Activated CD8-positive, alpha-beta memory T cell treated with anti-CD3 and anti-CD28 coated beads, Interleukin-2, amount 50 U/mL, for 4 hours (primary cell): ENCODE measurements around the gene RAB1A.
"Not testable (repeated sequence)": the region's sequence is repeated elsewhere in the genome, so short reads cannot be mapped to it uniquely, and the experiment has no call there.

ENCODE experiments used
- DNase-seq: peaks from one replicate; pipeline ENCODE4 v3.0.0-alpha.2; 2020

RAB1A gene

GRCh38 chr2:65134158-65134557 is 4.3 kb upstream of the RAB1A start:
- DNase-seq = no peak

- DNase-seq = no peak
Measured at GRCh38 chr2:65133626-65134025, 3.7 kb upstream of the RAB1A start.

- not testable (repeated sequence) for DNase-seq
Measured at GRCh38 chr2:65132930-65133329, 3.0 kb upstream of the RAB1A start.

GRCh38 chr2:65130664-65131175 is 814 bp upstream of the RAB1A start:
- DNase-seq = no peak

GRCh38 chr2:65129286-65129825 is 550 bp downstream of the RAB1A start:
- DNase-seq = peak; percentile 38

GRCh38 chr2:65128297-65129190 is 1.4 kb downstream of the RAB1A start:
- DNase-seq = no peak

GRCh38 chr2:65125457-65125856 is 4.4 kb downstream of the RAB1A start:
- DNase-seq = not testable (repeated sequence)

GRCh38 chr2:65122313-65122712 is 7.6 kb downstream of the RAB1A start:
- no peak for DNase-seq

- no peak for DNase-seq
Measured at GRCh38 chr2:65120990-65121693, 8.8 kb downstream of the RAB1A start.

GRCh38 chr2:65116645-65117044 is 13.3 kb downstream of the RAB1A start:
- no peak for DNase-seq

GRCh38 chr2:65114921-65115320 is 15.0 kb downstream of the RAB1A start:
- DNase-seq = no peak

GRCh38 chr2:65113816-65114215 is 16.1 kb downstream of the RAB1A start:
- DNase-seq = no peak

- no peak for DNase-seq
Measured at GRCh38 chr2:65113229-65113628, 16.7 kb downstream of the RAB1A start.

- no peak for DNase-seq
Measured at GRCh38 chr2:65112633-65113032, 17.3 kb downstream of the RAB1A start.

GRCh38 chr2:65108780-65109179 is 21.1 kb downstream of the RAB1A start:
- DNase-seq = no peak

- DNase-seq = no peak
Measured at GRCh38 chr2:65107530-65107929, 22.4 kb downstream of the RAB1A start.

- DNase-seq = no peak
Measured at GRCh38 chr2:65103013-65103715, 26.7 kb downstream of the RAB1A start.

GRCh38 chr2:65101071-65101470 is 28.8 kb downstream of the RAB1A start:
- DNase-seq = no peak

- DNase-seq = no peak
Measured at GRCh38 chr2:65098741-65099140, 31.2 kb downstream of the RAB1A start.

GRCh38 chr2:65097844-65098243 is 32.1 kb downstream of the RAB1A start:
- no peak for DNase-seq

- DNase-seq = no peak
Measured at GRCh38 chr2:65096948-65097347, 33.0 kb downstream of the RAB1A start.

- no peak for DNase-seq
Measured at GRCh38 chr2:65093211-65093610, 36.7 kb downstream of the RAB1A start.

- no peak for DNase-seq
Measured at GRCh38 chr2:65092791-65093190, 37.1 kb downstream of the RAB1A start.
